Mesothelial cell of epicardium (in vitro differentiated cells): ENCODE data around the gene PKNOX2. TPM values are rescaled to one million over a fixed set of nuclear protein-coding genes. Genes with fewer than 3 reads are reported as not detected.

Experiments
- total RNA-seq: library from RNA; stranded (reverse); gene quantifications from 3 replicates; pipeline ENCODE4 v1.2.1, GENCODE V29; 2021

The PKNOX2 gene
- total RNA-seq, 1 donor from 2014 or later = 22.2 TPM

Other genes starting within 250 kb of the PKNOX2 start
- not detected in 3 replicates for gene HEPN1, start 245.5 kb upstream of the PKNOX2 start, total RNA-seq
- 0.07 TPM in 2 of 3 replicates, not detected in the other for gene HEPACAM, start 228.7 kb upstream of the PKNOX2 start, total RNA-seq
- 2.8 to 3.1 TPM (median 2.9 TPM) in 3 replicates for gene CCDC15, start 210.5 kb upstream of the PKNOX2 start, total RNA-seq
- 0.47 to 0.54 TPM (median 0.51 TPM) in 3 replicates for gene SLC37A2, start 101.4 kb upstream of the PKNOX2 start, total RNA-seq
- 23.1 to 23.9 TPM (median 23.7 TPM) in 3 replicates for gene TMEM218, start 53.1 kb upstream of the PKNOX2 start, total RNA-seq